ENCODE data around the gene CSMD2. TPM values are rescaled to one million over a fixed set of nuclear protein-coding genes. Genes with fewer than 3 reads are reported as not detected.

The CSMD2 gene
- total and polyA plus RNA-seq, 8 donors, result 0.20 to 0.81 (median 0.47) TPM

- no peak for DNase-seq
- no peaks in the 10 kb centered on the region for H3K36me3 ChIP-seq
- intact Hi-C loops (cut with DNase I), result no loop called here
- no peak for TF ChIP-seq CTCF (IDR thresholded peaks at IDR 0.05)
- H3K27me3 ChIP-seq, result no peaks in the 10 kb centered on the region
- H3K9me3 ChIP-seq, result no peaks in the 10 kb centered on the region
- H3K4me1 ChIP-seq, result no peaks in the 10 kb centered on the region
- H3K27ac ChIP-seq, result no peak overlapping the region
- ATAC-seq, result no peak
- no peak overlapping the region for H3K4me3 ChIP-seq
Measured at GRCh38 chr1:34002810-34003209, 162.2 kb downstream of the CSMD2 start.

- Histone ChIP-seq H3K36me3 (no peaks in the 10 kb centered on the region), H3K9me3 (no peaks in the 10 kb centered on the region), H3K4me1 (no peaks in the 10 kb centered on the region), H3K27me3 (peaks cover 0 to 7% of the 10 kb centered on the region in 2 donors), H3K27ac (no peak overlapping the region), H3K4me3 (no peak overlapping the region)
- intact Hi-C loops (cut with DNase I), result no loop called here
- DNase-seq (no peak), ATAC-seq (no peak)
- no peak for TF ChIP-seq CTCF (IDR thresholded peaks at IDR 0.05)
Measured at GRCh38 chr1:33997127-33998036, 167.6 kb downstream of the CSMD2 start.

GRCh38 chr1:33996281-33996680 is 168.7 kb downstream of the CSMD2 start:
- ATAC-seq, result no peak
- H3K4me3 ChIP-seq, result no peak overlapping the region
- intact Hi-C loops (cut with DNase I), result no loop called here
- H3K4me1 ChIP-seq, result no peaks in the 10 kb centered on the region
- peaks cover 0 to 7% of the 10 kb centered on the region in 2 donors for H3K27me3 ChIP-seq
- no peak overlapping the region for H3K27ac ChIP-seq
- no peaks in the 10 kb centered on the region for H3K36me3 ChIP-seq
- no peak for TF ChIP-seq CTCF (IDR thresholded peaks at IDR 0.05)
- no peak for DNase-seq
- no peaks in the 10 kb centered on the region for H3K9me3 ChIP-seq

- no peaks in the 10 kb centered on the region for H3K36me3 ChIP-seq
- ATAC-seq, result no peak
- no peak overlapping the region for H3K27ac ChIP-seq
- intact Hi-C loops (cut with DNase I), result no loop called here
- no peak overlapping the region for H3K4me3 ChIP-seq
- no peak for DNase-seq
- no peaks in the 10 kb centered on the region for H3K4me1 ChIP-seq
- TF ChIP-seq CTCF (IDR thresholded peaks at IDR 0.05), result no peak
- H3K27me3 ChIP-seq, result peaks cover 0 to 7% of the 10 kb centered on the region in 2 donors
- no peaks in the 10 kb centered on the region for H3K9me3 ChIP-seq
Measured at GRCh38 chr1:33993301-33993700, 171.7 kb downstream of the CSMD2 start.

GRCh38 chr1:33990281-33990680 is 174.7 kb downstream of the CSMD2 start:
- Histone ChIP-seq H3K27me3 (peaks cover 0 to 10% of the 10 kb centered on the region in 2 donors), H3K4me3 (no peak overlapping the region), H3K4me1 (no peaks in the 10 kb centered on the region), H3K27ac (no peak overlapping the region), H3K36me3 (no peaks in the 10 kb centered on the region), H3K9me3 (no peaks in the 10 kb centered on the region)
- ATAC-seq, result no peak
- DNase-seq, result no peak
- TF ChIP-seq CTCF (IDR thresholded peaks at IDR 0.05), result no peak
- intact Hi-C loops (cut with DNase I), result no loop called here
